Brain microvascular endothelial cell (primary cell): ENCODE data around the gene ENTREP3.
"Not testable (repeated sequence)": the region's sequence is repeated elsewhere in the genome, so short reads cannot be mapped to it uniquely, and the experiment has no call there.

Experiments used
- DNase-seq: peaks from one replicate; pipeline ENCODE4 v3.0.0-alpha.2; 2020
- H3K27ac ChIP-seq: fragments of 250-450 bp; sonication (Bioruptor Pico); 2 replicates; pipeline ENCODE4 v1.5.1; 2020; ENCODE audit warnings: mild to moderate bottlenecking, moderate library complexity
- H3K27me3 ChIP-seq: fragments of 250-450 bp; sonication (Bioruptor Pico); replicated peaks from 2 replicates; pipeline ENCODE4 v1.5.1; 2020; ENCODE audit warnings: mild to moderate bottlenecking
- H3K36me3 ChIP-seq: fragments of 250-450 bp; sonication (Bioruptor Pico); replicated peaks from 2 replicates; pipeline ENCODE4 v1.5.1; 2020; ENCODE audit warnings: mild to moderate bottlenecking
- H3K4me3 ChIP-seq: 2 replicates; pipeline ENCODE4 v1.5.1; 2011; ENCODE audit warnings: low read depth, mild to moderate bottlenecking, control low read depth, low read length, moderate library complexity
- CTCF ChIP-seq: IDR thresholded peaks from 2 replicates; pipeline ENCODE4 v1.5.1; 2011; ENCODE audit warnings: low read depth, mild to moderate bottlenecking, moderate library complexity, low read length, control low read depth, inconsistent platforms; ENCODE audit errors: missing control alignments
- in situ Hi-C: cut with HindIII; loops from 2 replicates; pipeline ENCODE4 v1.10.0; 2017; ENCODE audit warnings: low sequenced_read_pairs, low pct_ligation_motif_present

The ENTREP3 gene

GRCh38 chr1:155226910-155227260 lies 28.4 kb downstream of the ENTREP3 start:
- H3K4me3 ChIP-seq: peak overlapping the region; percentile 84
- TF ChIP-seq CTCF: no peak
- in situ Hi-C loops: no loop called here
- H3K36me3 ChIP-seq: no peaks in the 10 kb centered on the region
- DNase-seq: peak; percentile 39
- peak overlapping the region; percentile 85 for H3K27ac ChIP-seq
- no peaks in the 10 kb centered on the region for H3K27me3 ChIP-seq

DNA sequence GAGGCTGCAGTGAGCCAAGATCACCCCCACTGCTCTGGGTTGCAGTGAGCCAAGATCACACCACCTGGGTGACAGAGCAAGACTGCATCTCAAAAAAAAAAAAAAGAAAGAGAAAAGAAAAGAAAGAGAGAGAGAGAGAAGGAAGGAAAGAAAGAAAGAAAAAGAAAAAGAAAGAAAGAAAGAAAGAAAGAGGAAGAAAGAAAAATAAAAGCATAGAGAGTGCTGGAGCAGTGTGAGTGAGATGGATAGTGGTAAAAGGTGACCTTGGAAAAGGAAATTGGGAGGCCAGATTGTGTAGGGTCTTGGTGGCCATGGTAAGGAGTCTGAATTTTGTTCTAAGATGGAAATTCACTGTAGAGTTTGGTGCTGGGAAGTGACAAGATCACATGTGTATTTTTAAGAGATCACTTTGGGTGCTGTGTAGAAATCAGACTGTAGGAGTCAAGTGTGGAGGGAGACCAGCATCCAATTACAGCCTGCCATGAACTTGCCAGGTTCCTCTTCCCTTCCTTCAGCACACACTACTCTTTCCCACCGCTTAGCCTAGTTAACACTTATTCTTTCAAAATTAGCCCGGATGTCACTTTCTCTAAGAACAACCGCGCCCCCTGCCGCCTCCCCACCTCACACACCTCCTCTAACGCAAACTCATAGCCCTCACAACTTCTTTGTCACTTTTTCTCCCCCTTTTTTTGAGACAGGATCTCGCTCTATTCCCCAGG lies 28.9 kb downstream of the ENTREP3 start:
- Histone ChIP-seq H3K27me3 (no peaks in the 10 kb centered on the region), H3K4me3 (peak overlapping the region; percentile 84), H3K36me3 (no peaks in the 10 kb centered on the region), H3K27ac (peak overlapping the region; percentile 85)
- peak; percentile 72 for TF ChIP-seq CTCF
- DNase-seq: peak; percentile 73
- in situ Hi-C loops: no loop called here

DNA sequence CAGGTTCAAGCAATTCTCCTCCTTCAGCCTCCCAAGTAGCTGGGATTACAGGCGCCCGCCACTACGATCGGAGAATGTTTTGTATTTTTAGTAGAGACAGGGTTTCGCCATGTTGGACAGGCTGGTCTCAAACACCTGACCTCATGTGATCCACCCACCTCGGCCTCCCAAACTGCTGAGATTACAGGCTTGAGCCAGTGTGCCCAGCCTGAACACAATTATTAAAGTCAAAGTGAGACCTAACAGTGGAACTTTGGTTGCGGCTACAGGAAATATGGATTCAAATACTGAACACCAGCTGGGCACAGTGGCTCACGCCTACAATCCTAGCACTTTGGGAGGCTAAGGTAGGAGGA lies 29.9 kb downstream of the ENTREP3 start:
- H3K4me3 ChIP-seq: peak overlapping the region; percentile 5

DNA sequence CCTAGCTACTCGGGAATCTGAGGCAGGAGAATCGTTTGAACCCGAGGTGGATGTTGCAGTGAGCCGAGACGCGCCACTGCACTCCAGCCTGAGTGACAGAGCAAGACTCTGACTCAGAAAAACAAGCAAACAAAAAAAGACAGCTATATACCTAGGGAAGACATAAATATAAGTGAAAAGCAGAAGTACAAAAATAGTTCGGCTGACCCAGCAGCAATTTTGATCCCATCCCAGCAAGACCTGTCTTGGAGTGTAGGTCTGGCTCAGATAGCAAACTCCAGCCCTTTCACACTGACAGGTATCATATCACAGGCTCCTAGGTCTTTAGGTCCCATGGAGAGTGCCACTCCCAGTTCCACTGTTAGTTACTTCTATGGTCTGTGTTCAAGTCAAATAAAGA lies 32.2 kb downstream of the ENTREP3 start:
- H3K4me3 ChIP-seq: no peak overlapping the region
- in situ Hi-C loops: no loop called here
- H3K36me3 ChIP-seq: no peaks in the 10 kb centered on the region
- no peak for TF ChIP-seq CTCF
- no peaks in the 10 kb centered on the region for H3K27me3 ChIP-seq
- H3K27ac ChIP-seq: no peak overlapping the region
- no peak for DNase-seq

More for the DNA sequence above, 29.9 kb downstream of the ENTREP3 start:
- peak overlapping the region; percentile 76 for H3K27ac ChIP-seq
- H3K36me3 ChIP-seq, in situ Hi-C loops, DNase-seq, H3K27me3 ChIP-seq: not testable (repeated sequence)

GRCh38 chr1:155220211-155220965 lies 34.9 kb downstream of the ENTREP3 start:
- H3K27me3 ChIP-seq, DNase-seq, in situ Hi-C loops, H3K27ac ChIP-seq, H3K4me3 ChIP-seq, H3K36me3 ChIP-seq: not testable (repeated sequence)

DNA sequence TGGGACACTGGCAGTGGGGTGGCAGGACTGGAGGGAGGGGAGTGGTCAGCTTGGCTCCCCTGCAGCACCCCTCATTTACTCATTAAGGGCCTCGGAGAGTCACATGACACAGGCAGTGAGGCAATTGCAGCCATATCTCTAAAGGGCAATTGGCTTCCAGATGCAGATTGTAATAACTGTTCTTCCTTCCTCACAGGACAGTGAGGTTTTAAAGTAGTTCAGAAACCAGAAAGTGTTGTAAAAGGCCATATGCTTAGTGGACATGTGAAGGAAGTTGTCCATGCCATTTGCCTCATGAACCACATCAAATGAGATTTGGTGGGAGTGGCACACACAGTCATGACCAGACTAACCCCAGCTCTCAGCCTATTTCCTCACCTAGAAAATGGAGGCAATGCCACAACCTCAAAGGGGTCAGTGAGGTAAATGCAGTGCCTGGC lies 35.7 kb downstream of the ENTREP3 start:
- no peak for DNase-seq
- no peaks in the 10 kb centered on the region for H3K27me3 ChIP-seq
- H3K27ac ChIP-seq: no peak overlapping the region
- in situ Hi-C loops: no loop called here
- no peak overlapping the region for H3K4me3 ChIP-seq
- no peak for TF ChIP-seq CTCF
- H3K36me3 ChIP-seq: no peaks in the 10 kb centered on the region
